ENCODE measurements around the gene CASP2. TPM values are rescaled to one million over a fixed set of nuclear protein-coding genes. Genes with fewer than 3 reads are reported as not detected.

CASP2 gene
- total RNA-seq, 1 donor from 2014 or later = 62.2 TPM

- ATAC-seq (ENCODE audit: low read depth) (no peak), DNase-seq (no peak)
- CTCF ChIA-PET = interaction anchor here (1.0 kb wide), 1 partner anchor 68 kb away, joined by 5 read pairs; no protein-coding TSS in a partner anchor
- POLR2A ChIA-PET = interaction anchor here (0.6 to 1.2 kb wide), 3 partner anchors 10 to 95 kb away, joined by 3 to 5 read pairs (median 4); partner anchors contain the start of gene CASP2
- Mint-ChIP-seq H3K4me3 (no peak overlapping the region), H3K36me3 (ENCODE audit: low read depth) (peaks cover 54% of the 10 kb centered on the region), H3K9me3 (no peaks in the 10 kb centered on the region), H3K4me1 (peaks cover 11% of the 10 kb centered on the region), H3K27me3 (no peaks in the 10 kb centered on the region), H3K27ac (no peak overlapping the region)
- no peak for TF ChIP-seq CTCF (IDR thresholded peaks at IDR 0.05)
- intact Hi-C loops (cut with micrococcal nuclease) = loop anchor here (5.0 kb wide), 2 partner anchors 39 to 109 kb away; no protein-coding TSS in a partner anchor
Measured at GRCh38 chr7:143308632-143309031, 20.5 kb downstream of the CASP2 start.

GRCh38 chr7:143314127-143314526 is 26.0 kb downstream of the CASP2 start:
- ChIA-PET POLR2A (no interaction called here), CTCF (no interaction called here)
- intact Hi-C loops (cut with micrococcal nuclease) = no loop called here
- Mint-ChIP-seq H3K27me3 (no peaks in the 10 kb centered on the region), H3K4me1 (peaks cover 9% of the 10 kb centered on the region), H3K27ac (no peak overlapping the region), H3K9me3 (no peaks in the 10 kb centered on the region), H3K4me3 (no peak overlapping the region), H3K36me3 (ENCODE audit: low read depth) (peaks cover 6% of the 10 kb centered on the region)
- ATAC-seq (ENCODE audit: low read depth) = no peak
- TF ChIP-seq CTCF (IDR thresholded peaks at IDR 0.05) = no peak
- no peak for DNase-seq

- no peaks in the 10 kb centered on the region for H3K4me1 Mint-ChIP-seq
- H3K9me3 Mint-ChIP-seq = no peaks in the 10 kb centered on the region
- no peaks in the 10 kb centered on the region for H3K36me3 Mint-ChIP-seq (ENCODE audit: low read depth)
- intact Hi-C loops (cut with micrococcal nuclease) = no loop called here
- H3K27ac Mint-ChIP-seq = no peak within 1 kb of the TSS
- ATAC-seq (ENCODE audit: low read depth) = no peak
- TF ChIP-seq CTCF (IDR thresholded peaks at IDR 0.05) = no peak
- POLR2A ChIA-PET = no interaction called here
- no peak within 1 kb of the TSS for H3K4me3 Mint-ChIP-seq
- CTCF ChIA-PET = interaction anchor here (0.7 kb wide), 1 partner anchor 16 kb away, joined by 3 read pairs; no protein-coding TSS in a partner anchor
- no peak for DNase-seq
- H3K27me3 Mint-ChIP-seq = no peaks in the 10 kb centered on the region
Measured at GRCh38 chr7:143315776-143316175, 27.6 kb downstream of the CASP2 start, which contains the start of gene CLCN1. TSS of gene CLCN1 (plus strand) at chr7:143316111. CDS start at chr7:143316213, 102 bp downstream.

GRCh38 chr7:143316492-143316891 is 28.3 kb downstream of the CASP2 start:
- Mint-ChIP-seq H3K9me3 (no peaks in the 10 kb centered on the region), H3K36me3 (ENCODE audit: low read depth) (no peaks in the 10 kb centered on the region), H3K27me3 (no peaks in the 10 kb centered on the region), H3K4me3 (no peak overlapping the region), H3K27ac (no peak overlapping the region), H3K4me1 (no peaks in the 10 kb centered on the region)
- ATAC-seq (ENCODE audit: low read depth) (no peak), DNase-seq (no peak)
- intact Hi-C loops (cut with micrococcal nuclease) = no loop called here
- CTCF ChIA-PET = no interaction called here
- POLR2A ChIA-PET = no interaction called here
- TF ChIP-seq CTCF (IDR thresholded peaks at IDR 0.05) = no peak

GRCh38 chr7:143318661-143319060 is 30.5 kb downstream of the CASP2 start:
- H3K9me3 Mint-ChIP-seq = no peaks in the 10 kb centered on the region
- H3K4me3 Mint-ChIP-seq = no peak overlapping the region
- H3K27ac Mint-ChIP-seq = no peak overlapping the region
- ChIA-PET POLR2A (interaction anchor here (0.8 kb wide), 1 partner anchor 10 kb away, joined by 4 read pairs; no protein-coding TSS in a partner anchor), CTCF (interaction anchor here (1.8 kb wide), 1 partner anchor 78 kb away, joined by 4 read pairs; no protein-coding TSS in a partner anchor)
- DNase-seq (no peak), ATAC-seq (ENCODE audit: low read depth) (no peak)
- no peaks in the 10 kb centered on the region for H3K36me3 Mint-ChIP-seq (ENCODE audit: low read depth)
- H3K27me3 Mint-ChIP-seq = no peaks in the 10 kb centered on the region
- no peaks in the 10 kb centered on the region for H3K4me1 Mint-ChIP-seq
- intact Hi-C loops (cut with micrococcal nuclease) = no loop called here
- no peak for TF ChIP-seq CTCF (IDR thresholded peaks at IDR 0.05)
